ENCODE measurements around the gene ROBO1.

Gene ROBO1

GRCh38 chr3:79066481-79066880 lies 701.3 kb downstream of the ROBO1 start:
- DNase-seq (ENCODE audit: low read depth), result no peak

GRCh38 chr3:79063624-79064023 lies 704.2 kb downstream of the ROBO1 start:
- no peak for DNase-seq (ENCODE audit: low read depth)

GRCh38 chr3:79057756-79058155 lies 710.0 kb downstream of the ROBO1 start:
- DNase-seq (ENCODE audit: low read depth), result no peak

- DNase-seq (ENCODE audit: low read depth), result no peak
Measured at GRCh38 chr3:79056498-79056897, 711.3 kb downstream of the ROBO1 start.

GRCh38 chr3:79052054-79052681 lies 715.6 kb downstream of the ROBO1 start:
- no peak for DNase-seq (ENCODE audit: low read depth)

- peak; percentile 4 for DNase-seq (ENCODE audit: low read depth)
Measured at GRCh38 chr3:79047581-79047980, 720.2 kb downstream of the ROBO1 start.

GRCh38 chr3:79041621-79042020 lies 726.2 kb downstream of the ROBO1 start:
- DNase-seq (ENCODE audit: low read depth), result no peak

- no peak for DNase-seq (ENCODE audit: low read depth)
Measured at GRCh38 chr3:79040701-79041100, 727.1 kb downstream of the ROBO1 start.

GRCh38 chr3:79040091-79040490 lies 727.7 kb downstream of the ROBO1 start:
- DNase-seq (ENCODE audit: low read depth), result no peak

GRCh38 chr3:79039192-79039591 lies 728.6 kb downstream of the ROBO1 start:
- DNase-seq (ENCODE audit: low read depth), result no peak

- DNase-seq (ENCODE audit: low read depth), result no peak
Measured at GRCh38 chr3:79038636-79039035, 729.2 kb downstream of the ROBO1 start.

- DNase-seq (ENCODE audit: low read depth), result no peak
Measured at GRCh38 chr3:79038057-79038456, 729.7 kb downstream of the ROBO1 start.

- DNase-seq (ENCODE audit: low read depth), result peak; percentile 44
Measured at GRCh38 chr3:79032686-79033318, 735.0 kb downstream of the ROBO1 start.

- no peak for DNase-seq (ENCODE audit: low read depth)
Measured at GRCh38 chr3:79030157-79030556, 737.6 kb downstream of the ROBO1 start.

GRCh38 chr3:79028916-79029315 lies 738.9 kb downstream of the ROBO1 start:
- no peak for DNase-seq (ENCODE audit: low read depth)

- no peak for DNase-seq (ENCODE audit: low read depth)
Measured at GRCh38 chr3:79027593-79027992, 740.2 kb downstream of the ROBO1 start.

- DNase-seq (ENCODE audit: low read depth), result no peak
Measured at GRCh38 chr3:79019924-79020173, 747.9 kb downstream of the ROBO1 start.

- peak; percentile 84 for DNase-seq (ENCODE audit: low read depth)
Measured at GRCh38 chr3:79019137-79019923, 748.5 kb downstream of the ROBO1 start.

GRCh38 chr3:79018671-79019136 lies 749.1 kb downstream of the ROBO1 start:
- no peak for DNase-seq (ENCODE audit: low read depth)

GRCh38 chr3:79018265-79018664 lies 749.5 kb downstream of the ROBO1 start:
- DNase-seq (ENCODE audit: low read depth), result no peak

GRCh38 chr3:79016587-79017376 lies 751.0 kb downstream of the ROBO1 start:
- DNase-seq (ENCODE audit: low read depth), result no peak

GRCh38 chr3:79015854-79016253 lies 751.9 kb downstream of the ROBO1 start:
- no peak for DNase-seq (ENCODE audit: low read depth)

- no peak for DNase-seq (ENCODE audit: low read depth)
Measured at GRCh38 chr3:79012946-79013362, 754.8 kb downstream of the ROBO1 start.

Measured in fibroblast of the conjunctiva (primary cell).